Pancreas (tissue), 10 donors: ENCODE measurements around the gene DNAH1. TPM values are rescaled to one million over a fixed set of nuclear protein-coding genes. Genes with fewer than 3 reads are reported as not detected.

ENCODE experiments used
- ATAC-seq, 4 donors: fragments of 200-7000 bp; cut with Tn5 transposase; one replicate each; pipeline versions ENCODE4 v1.8.0 to v1.9.1; 2020; ENCODE audit warnings: mild to moderate bottlenecking in 4 of 4, moderate library complexity in 4 of 4
- DNase-seq, 6 donors: peaks; one replicate each; pipeline ENCODE4 v3.0.0-alpha.2; 2020
- FAIRE-seq: peaks from 2 replicates; lab custom pipeline; 2012; peaks lifted over from hg19 to GRCh38; lab: Jason Lieb, UNC
- H3K27ac ChIP-seq, 4 donors: fragments of 200-600 bp; sonication (generic); 1 replicate in 3 of 4; 2 replicates in 1 of 4; pipeline versions ENCODE4 v1.5.0 to v1.8.0; 2020
- H3K27me3 ChIP-seq, 4 donors: fragments of 200-600 bp; one replicate each; pipeline ENCODE4 v1.8.0; 2021
- H3K36me3 ChIP-seq, 3 donors: fragments of 200-600 bp; sonication (generic) in 1 of 3; one replicate each; pipeline versions ENCODE4 v1.5.0 to v1.8.0; 2020 to 2021
- H3K4me1 ChIP-seq, 3 donors: fragments of 200-600 bp; one replicate each; pipeline ENCODE4 v1.8.0; 2021
- H3K4me3 ChIP-seq, 4 donors: fragments of 200-600 bp; sonication (generic) in 2 of 4; one replicate each; pipeline versions ENCODE4 v1.5.0 to v1.8.0; 2020 to 2021
- H3K9me3 ChIP-seq, 4 donors: fragments of 200-600 bp; one replicate each; pipeline ENCODE4 v1.8.0; 2021
- WGBS, 2 donors: extraction: QIAGEN DNeasy Blood & Tissue Kit; methylation state at CpG; one replicate each; pipeline ENCODE4 v1.1.7; 2013; 5-methylcytosine and 5-hydroxymethylcytosine counted together
- intact Hi-C, 3 donors: fragments of 100-400 bp; cut with DNase I; formaldehyde crosslinking; loops; one replicate each; pipeline versions ENCODE4 v1.11.1 to v1.14.2; 2022
- polyA plus RNA-seq, 2 donors: library from polyadenylated mRNA; stranded (reverse); fragments of 200-250 nt; gene quantifications; one replicate each; pipeline ENCODE4 v1.2.3, GENCODE V29; 2013
- total RNA-seq, 6 donors: library from RNA; stranded (reverse); fragmentation: NEBNext Ultra II Directional in 4 of 6; extraction: Animal tissue kit (Norgen Biotek cat#: 25700) in 4 of 6; gene quantifications; one replicate each; pipeline versions ENCODE4 v1.2.1 to v1.2.4, GENCODE V29; 2021 to 2023
- TF ChIP-seq, protein P1 (sequence below), 4 donors: fragments of 200-600 bp; sonication (generic) in 3 of 4; IDR thresholded peaks; one replicate each; pipeline versions ENCODE4 v1.5.0 to v1.8.0; 2021; ENCODE audit warnings: antibody characterized with exemption in 4 of 4
- donor health status: healthy with polysubstance abuse.
- donor health status: DM: no; HTN: no; CAD: no; lungs with moderate emphysema.
- donor health status: DM: no; HTN: no; CAD: no.
- donor health status: control.
- donor health status: control.
- donor health status: Bipolar disorder and iron deficiency.
- donor health status: DM: yes; HTN: yes; CAD: no.
- donor health status: DM: no; HTN: no; CAD: no.
- donor health status: DM: no; HTN: no; CAD: no.
- donor health status: DM: yes; HTN: yes; CAD: no.

DNAH1 gene
- total and polyA plus RNA-seq, 8 donors = 2.9 to 11.4 (median 4.6) TPM

GRCh38 chr3:52356126-52356525 lies 40.0 kb downstream of the DNAH1 start:
- no peak for ATAC-seq
- H3K4me1 ChIP-seq = no peaks in the 10 kb centered on the region
- H3K27me3 ChIP-seq = no peaks in the 10 kb centered on the region
- intact Hi-C loops = no loop called here
- H3K9me3 ChIP-seq = no peaks in the 10 kb centered on the region
- WGBS, 2 donors = 90 to 93% methylated on average over 4 of the region's 4 CpGs
- H3K27ac ChIP-seq = no peak overlapping the region
- FAIRE-seq = no peak
- no peaks in the 10 kb centered on the region for H3K36me3 ChIP-seq
- TF ChIP-seq, protein P1, sequence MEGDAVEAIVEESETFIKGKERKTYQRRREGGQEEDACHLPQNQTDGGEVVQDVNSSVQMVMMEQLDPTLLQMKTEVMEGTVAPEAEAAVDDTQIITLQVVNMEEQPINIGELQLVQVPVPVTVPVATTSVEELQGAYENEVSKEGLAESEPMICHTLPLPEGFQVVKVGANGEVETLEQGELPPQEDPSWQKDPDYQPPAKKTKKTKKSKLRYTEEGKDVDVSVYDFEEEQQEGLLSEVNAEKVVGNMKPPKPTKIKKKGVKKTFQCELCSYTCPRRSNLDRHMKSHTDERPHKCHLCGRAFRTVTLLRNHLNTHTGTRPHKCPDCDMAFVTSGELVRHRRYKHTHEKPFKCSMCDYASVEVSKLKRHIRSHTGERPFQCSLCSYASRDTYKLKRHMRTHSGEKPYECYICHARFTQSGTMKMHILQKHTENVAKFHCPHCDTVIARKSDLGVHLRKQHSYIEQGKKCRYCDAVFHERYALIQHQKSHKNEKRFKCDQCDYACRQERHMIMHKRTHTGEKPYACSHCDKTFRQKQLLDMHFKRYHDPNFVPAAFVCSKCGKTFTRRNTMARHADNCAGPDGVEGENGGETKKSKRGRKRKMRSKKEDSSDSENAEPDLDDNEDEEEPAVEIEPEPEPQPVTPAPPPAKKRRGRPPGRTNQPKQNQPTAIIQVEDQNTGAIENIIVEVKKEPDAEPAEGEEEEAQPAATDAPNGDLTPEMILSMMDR (IDR thresholded peaks at IDR 0.05) = no peak
- DNase-seq = no peak
- no peak overlapping the region for H3K4me3 ChIP-seq

DNA sequence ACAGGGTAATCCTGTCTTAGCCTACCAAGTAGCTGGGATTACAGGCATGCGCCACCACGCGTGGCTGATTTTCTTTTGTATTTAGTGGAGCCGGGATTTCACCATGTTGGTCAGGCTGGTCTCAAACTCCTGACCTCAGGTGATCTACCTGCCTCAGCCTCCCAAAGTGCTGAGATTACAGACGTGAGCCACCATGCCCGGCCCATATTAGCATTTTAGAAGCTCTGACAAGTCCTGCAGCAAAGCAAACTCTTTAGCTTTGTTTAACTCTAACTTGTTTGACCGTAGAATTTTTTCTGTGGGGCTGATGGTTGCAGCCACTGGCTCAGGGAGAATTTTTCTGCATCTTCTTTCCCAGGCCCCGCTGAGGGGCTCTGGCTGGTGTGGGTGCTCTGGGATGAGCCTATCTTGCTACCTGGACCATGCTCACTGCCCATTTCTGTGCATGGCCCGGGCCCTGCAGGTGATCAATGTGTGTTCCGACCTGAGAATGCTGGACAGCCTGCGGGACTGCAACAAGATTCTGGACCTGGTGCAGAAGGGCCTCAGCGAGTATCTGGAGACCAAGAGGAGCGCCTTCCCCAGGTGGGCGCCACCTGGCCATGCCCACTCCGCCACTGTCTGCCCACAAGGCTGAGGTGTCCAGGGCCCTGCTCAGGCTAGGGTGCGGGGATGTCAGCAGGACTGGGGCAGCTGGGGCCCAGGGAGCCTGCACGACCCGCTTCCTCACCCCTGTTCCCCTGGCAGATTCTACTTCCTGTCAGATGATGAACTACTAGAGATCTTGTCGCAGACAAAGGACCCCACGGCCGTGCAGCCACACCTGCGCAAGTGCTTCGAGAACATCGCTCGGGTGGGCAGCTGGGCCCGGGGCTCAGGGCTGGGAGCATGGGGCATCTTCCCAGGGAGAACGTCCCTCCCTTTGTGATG lies 41.3 kb downstream of the DNAH1 start:
- Histone ChIP-seq H3K9me3 (no peaks in the 10 kb centered on the region), H3K4me1 (no peaks in the 10 kb centered on the region), H3K4me3 (no peak overlapping the region), H3K27me3 (no peaks in the 10 kb centered on the region), H3K27ac (no peak overlapping the region), H3K36me3 (no peaks in the 10 kb centered on the region)
- FAIRE-seq (no peak), ATAC-seq (no peak), DNase-seq (no peak)
- intact Hi-C loops = no loop called here
- TF ChIP-seq, protein P1 (IDR thresholded peaks at IDR 0.05) = no peak
- WGBS, 2 donors = 92 to 93% methylated on average over 26 to 27 of the region's 27 CpGs

DNA sequence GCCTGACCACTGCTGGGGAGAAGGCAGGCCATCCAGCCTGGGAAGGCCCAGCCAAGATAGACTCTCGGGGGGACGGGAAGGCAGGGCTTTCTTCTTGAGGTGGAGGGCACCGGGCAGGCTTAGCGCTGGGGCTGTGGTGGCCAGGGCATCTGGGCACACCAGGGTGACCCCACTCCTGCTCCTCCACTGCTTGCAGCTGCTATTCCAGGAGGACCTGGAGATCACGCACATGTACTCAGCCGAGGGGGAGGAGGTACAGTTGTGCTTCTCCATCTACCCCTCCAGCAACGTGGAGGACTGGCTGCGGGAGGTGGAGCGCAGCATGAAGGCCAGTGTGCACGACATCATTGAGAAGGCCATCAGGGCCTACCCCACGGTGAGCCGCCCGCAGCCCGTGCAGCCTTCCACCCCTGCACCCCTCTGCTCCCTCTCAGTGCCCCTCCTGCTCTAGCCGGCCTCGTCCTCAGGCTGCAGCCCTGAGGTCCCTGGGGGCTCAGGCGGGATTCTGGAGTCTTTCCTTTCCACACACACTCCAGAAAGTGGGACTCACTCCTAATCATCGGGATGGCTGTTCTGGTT lies 42.3 kb downstream of the DNAH1 start:
- FAIRE-seq (no peak), DNase-seq (peak in 1 of 6 donors; percentile 12), ATAC-seq (no peak)
- Histone ChIP-seq H3K27me3 (no peaks in the 10 kb centered on the region), H3K36me3 (no peaks in the 10 kb centered on the region), H3K4me1 (no peaks in the 10 kb centered on the region), H3K27ac (no peak overlapping the region), H3K4me3 (no peak overlapping the region), H3K9me3 (no peaks in the 10 kb centered on the region)
- WGBS, 2 donors = 93 to 97% methylated on average over 18 of the region's 18 CpGs
- intact Hi-C loops = no loop called here
- TF ChIP-seq, protein P1 (IDR thresholded peaks at IDR 0.05) = no peak

DNA sequence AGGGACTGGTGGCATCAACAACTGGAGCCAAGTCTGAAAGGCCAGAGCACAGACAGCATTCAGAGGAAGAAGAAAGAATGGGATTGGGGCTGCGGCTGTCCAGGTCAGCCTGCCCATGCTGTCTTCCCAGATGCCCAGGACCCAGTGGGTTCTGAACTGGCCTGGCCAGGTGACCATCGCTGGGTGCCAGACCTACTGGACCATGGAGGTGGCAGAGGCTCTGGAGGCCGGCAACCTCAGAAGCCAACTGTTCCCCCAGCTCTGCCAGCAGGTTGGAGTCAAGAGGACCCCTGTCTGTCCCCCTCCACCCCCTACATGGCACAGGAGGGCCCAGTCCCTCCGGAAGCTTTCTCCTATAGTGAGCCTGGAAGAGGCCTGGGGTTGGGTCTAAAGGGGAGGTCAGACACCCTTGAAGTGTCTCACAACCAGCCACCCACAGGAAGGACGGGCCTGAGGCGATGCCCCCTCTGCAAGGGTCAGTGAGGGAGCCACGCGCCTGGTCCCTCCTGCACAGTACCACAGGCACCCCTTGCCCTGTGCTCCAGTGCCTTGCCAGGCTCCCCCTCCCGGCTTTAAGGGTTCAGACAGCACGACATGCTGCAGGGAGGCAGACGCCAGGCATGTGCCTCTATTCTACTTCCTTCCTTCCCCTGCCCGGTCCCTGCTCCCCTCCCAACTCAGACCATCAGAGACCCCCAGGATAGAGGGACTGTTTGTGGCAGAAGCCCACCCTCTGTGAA lies 43.2 kb downstream of the DNAH1 start:
- Histone ChIP-seq H3K4me3 (no peak overlapping the region), H3K27me3 (no peaks in the 10 kb centered on the region), H3K36me3 (no peaks in the 10 kb centered on the region), H3K27ac (no peak overlapping the region), H3K9me3 (no peaks in the 10 kb centered on the region), H3K4me1 (no peaks in the 10 kb centered on the region)
- FAIRE-seq (no peak), DNase-seq (peak in 2 of 6 donors; percentile 13 to 45), ATAC-seq (no peak)
- TF ChIP-seq, protein P1 (IDR thresholded peaks at IDR 0.05) = no peak
- WGBS, 2 donors = 91 to 94% methylated on average over 11 to 12 of the region's 12 CpGs
- intact Hi-C loops = no loop called here
